Measurements from ENCODE around the gene MAPK10. TPM values are rescaled to one million over a fixed set of nuclear protein-coding genes. Genes with fewer than 3 reads are reported as not detected.

MAPK10 gene
- total RNA-seq, 1 donor from 2014 or later = 2.0 TPM

DNA sequence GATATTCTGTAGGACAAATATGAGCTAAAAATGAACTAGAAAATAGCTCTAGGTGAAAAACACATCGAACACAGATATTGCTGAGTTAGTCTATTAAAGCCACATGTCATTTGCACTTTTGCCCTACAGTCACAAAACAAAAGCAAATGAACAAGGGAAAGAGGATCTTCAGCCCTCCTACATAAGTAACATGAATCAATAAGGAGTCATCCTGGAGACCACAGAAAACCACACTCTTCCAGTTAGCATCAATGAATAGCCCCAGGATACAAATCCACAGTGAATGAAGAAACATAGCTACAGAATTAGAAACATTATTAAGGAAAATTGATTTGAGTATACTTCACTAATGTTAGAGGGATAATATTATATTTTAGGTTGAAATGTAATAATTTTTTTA is 311.4 kb downstream of the MAPK10 start:
- H3K9me3 Mint-ChIP-seq (ENCODE audit: unreplicated experiment) = no peaks in the 10 kb centered on the region
- H3K4me3 Mint-ChIP-seq (ENCODE audit: unreplicated experiment) = no peak overlapping the region
- TF ChIP-seq, protein P1, sequence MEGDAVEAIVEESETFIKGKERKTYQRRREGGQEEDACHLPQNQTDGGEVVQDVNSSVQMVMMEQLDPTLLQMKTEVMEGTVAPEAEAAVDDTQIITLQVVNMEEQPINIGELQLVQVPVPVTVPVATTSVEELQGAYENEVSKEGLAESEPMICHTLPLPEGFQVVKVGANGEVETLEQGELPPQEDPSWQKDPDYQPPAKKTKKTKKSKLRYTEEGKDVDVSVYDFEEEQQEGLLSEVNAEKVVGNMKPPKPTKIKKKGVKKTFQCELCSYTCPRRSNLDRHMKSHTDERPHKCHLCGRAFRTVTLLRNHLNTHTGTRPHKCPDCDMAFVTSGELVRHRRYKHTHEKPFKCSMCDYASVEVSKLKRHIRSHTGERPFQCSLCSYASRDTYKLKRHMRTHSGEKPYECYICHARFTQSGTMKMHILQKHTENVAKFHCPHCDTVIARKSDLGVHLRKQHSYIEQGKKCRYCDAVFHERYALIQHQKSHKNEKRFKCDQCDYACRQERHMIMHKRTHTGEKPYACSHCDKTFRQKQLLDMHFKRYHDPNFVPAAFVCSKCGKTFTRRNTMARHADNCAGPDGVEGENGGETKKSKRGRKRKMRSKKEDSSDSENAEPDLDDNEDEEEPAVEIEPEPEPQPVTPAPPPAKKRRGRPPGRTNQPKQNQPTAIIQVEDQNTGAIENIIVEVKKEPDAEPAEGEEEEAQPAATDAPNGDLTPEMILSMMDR (IDR thresholded peaks at IDR 0.05; ENCODE audit: unreplicated experiment) = no peak
- no peak for DNase-seq (ENCODE audit: low spot score)
- peaks cover 5% of the 10 kb centered on the region for H3K4me1 Mint-ChIP-seq (ENCODE audit: unreplicated experiment)
- no peaks in the 10 kb centered on the region for H3K27me3 Mint-ChIP-seq (ENCODE audit: unreplicated experiment)
- no peak overlapping the region for H3K27ac Mint-ChIP-seq (ENCODE audit: unreplicated experiment)
- H3K36me3 Mint-ChIP-seq (ENCODE audit: low read depth, unreplicated experiment) = no peaks in the 10 kb centered on the region

DNA sequence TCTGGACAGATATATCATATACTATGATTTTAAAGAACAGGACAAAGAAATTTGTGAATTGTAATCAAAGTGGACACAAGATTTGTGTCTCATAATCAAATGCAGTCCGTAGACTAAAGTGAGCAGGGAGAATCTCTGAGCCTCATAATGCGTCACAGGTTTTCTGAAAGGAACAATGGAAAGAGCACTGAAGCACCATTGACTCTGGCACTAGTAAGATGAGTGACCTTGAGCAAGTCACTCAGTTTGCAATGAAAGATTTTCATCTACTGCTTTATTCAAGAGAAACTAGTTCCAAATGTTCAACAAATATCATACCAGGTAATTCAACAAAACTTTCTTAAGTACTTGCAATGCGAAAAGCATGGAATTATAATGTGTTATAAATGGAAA is 315.3 kb downstream of the MAPK10 start:
- no peak for DNase-seq (ENCODE audit: low spot score)
- Mint-ChIP-seq H3K36me3 (ENCODE audit: low read depth, unreplicated experiment) (no peaks in the 10 kb centered on the region), H3K9me3 (ENCODE audit: unreplicated experiment) (no peaks in the 10 kb centered on the region), H3K4me3 (ENCODE audit: unreplicated experiment) (no peak overlapping the region), H3K27me3 (ENCODE audit: unreplicated experiment) (no peaks in the 10 kb centered on the region), H3K4me1 (ENCODE audit: unreplicated experiment) (peaks cover 5% of the 10 kb centered on the region), H3K27ac (ENCODE audit: unreplicated experiment) (no peak overlapping the region)
- TF ChIP-seq, protein P1 (IDR thresholded peaks at IDR 0.05; ENCODE audit: unreplicated experiment) = no peak

DNA sequence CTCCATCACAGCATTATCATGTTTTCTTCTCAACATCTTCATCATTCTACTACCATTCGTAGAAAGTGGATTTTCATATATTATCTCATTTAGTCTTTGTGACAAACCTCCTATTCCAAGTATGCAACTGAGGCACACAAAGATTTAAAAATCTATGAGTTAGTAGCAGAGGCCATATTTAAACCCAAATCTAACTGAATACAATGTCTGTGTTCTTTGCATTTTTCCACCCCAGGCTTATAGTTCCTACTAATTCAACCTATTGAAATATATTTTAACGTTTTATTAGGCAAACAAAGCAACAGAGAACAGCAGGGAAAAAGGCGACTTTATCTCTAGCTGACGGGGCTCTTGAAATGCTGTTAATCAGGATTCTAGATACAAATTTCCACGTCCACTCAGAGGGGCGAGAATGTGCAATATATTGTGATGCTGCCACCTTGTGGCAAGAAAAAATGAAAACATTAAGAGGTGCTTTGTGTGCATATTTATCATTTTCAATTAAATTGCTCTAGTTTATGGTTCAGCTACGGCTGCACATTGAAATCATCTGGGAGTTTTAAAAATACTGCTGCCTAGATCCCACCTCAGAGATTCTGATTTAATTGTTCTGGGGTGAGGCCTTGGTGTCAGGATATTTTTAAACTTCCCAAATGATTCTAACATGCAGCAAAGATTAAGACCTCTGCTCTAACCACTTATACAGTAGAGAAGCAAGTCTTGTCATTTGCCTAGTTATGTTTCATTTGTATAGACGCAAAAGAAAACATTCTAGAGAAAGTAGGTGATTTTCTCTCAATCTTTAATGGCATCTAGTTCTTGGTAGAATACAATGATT is 315.9 kb downstream of the MAPK10 start:
- Mint-ChIP-seq H3K9me3 (ENCODE audit: unreplicated experiment) (no peaks in the 10 kb centered on the region), H3K27me3 (ENCODE audit: unreplicated experiment) (no peaks in the 10 kb centered on the region), H3K36me3 (ENCODE audit: low read depth, unreplicated experiment) (no peaks in the 10 kb centered on the region), H3K27ac (ENCODE audit: unreplicated experiment) (no peak overlapping the region), H3K4me1 (ENCODE audit: unreplicated experiment) (peaks cover 5% of the 10 kb centered on the region), H3K4me3 (ENCODE audit: unreplicated experiment) (no peak overlapping the region)
- TF ChIP-seq, protein P1 (IDR thresholded peaks at IDR 0.05; ENCODE audit: unreplicated experiment) = peak; percentile 91
- peak; percentile 44 for DNase-seq (ENCODE audit: low spot score)

DNA sequence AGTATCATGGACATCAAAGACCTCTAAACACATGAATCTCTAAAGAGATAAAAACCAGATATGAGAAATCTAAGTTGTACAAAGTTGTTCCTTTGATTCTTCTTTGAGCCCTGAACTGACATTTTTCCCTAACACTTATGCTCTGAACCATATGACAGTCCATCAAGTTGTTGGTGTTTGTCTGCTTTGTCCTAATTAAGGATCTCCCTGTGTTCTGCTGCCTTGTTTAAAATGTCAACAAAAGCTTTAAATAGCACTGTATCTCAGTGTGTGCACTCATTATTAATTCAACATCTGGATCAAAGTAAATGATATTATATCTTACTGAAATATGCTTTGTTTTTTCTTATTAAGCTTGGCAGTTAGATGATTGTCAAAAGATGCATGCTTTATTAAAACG is 321.8 kb downstream of the MAPK10 start:
- H3K9me3 Mint-ChIP-seq (ENCODE audit: unreplicated experiment) = no peaks in the 10 kb centered on the region
- H3K4me1 Mint-ChIP-seq (ENCODE audit: unreplicated experiment) = peaks cover 12% of the 10 kb centered on the region
- peaks cover 2% of the 10 kb centered on the region for H3K27me3 Mint-ChIP-seq (ENCODE audit: unreplicated experiment)
- DNase-seq (ENCODE audit: low spot score) = no peak
- no peak overlapping the region for H3K4me3 Mint-ChIP-seq (ENCODE audit: unreplicated experiment)
- TF ChIP-seq, protein P1 (IDR thresholded peaks at IDR 0.05; ENCODE audit: unreplicated experiment) = no peak
- no peak overlapping the region for H3K27ac Mint-ChIP-seq (ENCODE audit: unreplicated experiment)
- H3K36me3 Mint-ChIP-seq (ENCODE audit: low read depth, unreplicated experiment) = no peaks in the 10 kb centered on the region

DNA sequence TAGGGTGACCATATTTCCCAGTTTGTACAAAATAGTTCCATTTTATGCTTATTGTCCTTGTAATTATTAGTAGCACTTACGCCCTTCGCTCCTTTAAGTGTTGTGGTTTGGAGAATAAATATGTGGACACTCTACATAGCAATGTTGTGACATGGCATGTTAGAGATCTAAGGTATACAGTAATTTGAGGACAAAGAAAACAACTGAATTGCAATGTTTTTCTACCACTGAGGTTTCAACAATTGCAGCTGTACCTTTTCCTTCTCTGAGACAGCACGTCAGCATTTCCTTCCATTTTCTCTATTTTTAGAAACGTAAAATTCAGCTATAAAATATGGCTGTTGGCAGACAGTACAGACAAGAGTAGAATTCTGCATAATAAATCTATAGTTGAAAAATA is 323.1 kb downstream of the MAPK10 start:
- H3K4me1 Mint-ChIP-seq (ENCODE audit: unreplicated experiment) = peaks cover 12% of the 10 kb centered on the region

More for the DNA sequence above, 323.1 kb downstream of the MAPK10 start:
- TF ChIP-seq, protein P1 (IDR thresholded peaks at IDR 0.05; ENCODE audit: unreplicated experiment) = no peak
- Mint-ChIP-seq H3K27ac (ENCODE audit: unreplicated experiment) (no peak overlapping the region), H3K9me3 (ENCODE audit: unreplicated experiment) (no peaks in the 10 kb centered on the region), H3K4me3 (ENCODE audit: unreplicated experiment) (no peak overlapping the region), H3K36me3 (ENCODE audit: low read depth, unreplicated experiment) (no peaks in the 10 kb centered on the region), H3K27me3 (ENCODE audit: unreplicated experiment) (peaks cover 2% of the 10 kb centered on the region)
- DNase-seq (ENCODE audit: low spot score) = no peak
